Panc1 (cell line): ENCODE measurements around the gene CRB2. TPM values are rescaled to one million over a fixed set of nuclear protein-coding genes. Genes with fewer than 3 reads are reported as not detected.

Source experiments
- ATAC-seq: fragments of 200-7000 bp; cut with Tn5 transposase; 2 replicates; pipeline ENCODE4 v1.9.1; 2020; ENCODE audit warnings: mild to moderate bottlenecking, moderate library complexity
- BruUV-seq: library from RNA; stranded (reverse); fragments of 400-500 nt; replicated peaks from 2 replicates; lab custom pipeline; 2021; lab: Mats Ljungman, UMichigan
- CTCF ChIA-PET: fragments of 300-600 bp; sonication (Branson Sonifier 250); formaldehyde crosslinking; loops from one replicate; lab custom pipeline; 2022; ENCODE audit warnings: antibody characterized with exemption; lab: Charles Lee
- POLR2A ChIA-PET: fragments of 300-600 bp; sonication (Branson Sonifier 250); formaldehyde crosslinking; loops from one replicate; lab custom pipeline; 2022; ENCODE audit warnings: antibody characterized with exemption; lab: Charles Lee
- DNase-seq: peaks from one replicate; pipeline ENCODE4 v3.0.0-alpha.2; 2010; ENCODE audit warnings: low read depth, low spot score
- H3K27ac ChIP-seq: 2 replicates; pipeline ENCODE4 v1.5.1; 2011; ENCODE audit warnings: mild to moderate bottlenecking, low read length, inconsistent platforms
- H3K27me3 ChIP-seq: fragments of 200-500 bp; sonication (Bioruptor generic); 2 replicates; pipeline ENCODE4 v1.6.0; 2014; ENCODE audit warnings: low read length, inconsistent platforms; ENCODE audit not compliant: control insufficient read depth, insufficient read depth
- H3K36me3 ChIP-seq: fragments of 200-500 bp; sonication (Bioruptor generic); 2 replicates; pipeline ENCODE4 v1.5.1; 2014; ENCODE audit warnings: inconsistent platforms, mild to moderate bottlenecking, low read length, moderate library complexity; ENCODE audit not compliant: control insufficient read depth, insufficient read depth
- H3K4me1 ChIP-seq: 2 replicates; pipeline ENCODE4 v1.5.1; 2011; ENCODE audit warnings: inconsistent platforms, mild to moderate bottlenecking, low read length, moderate library complexity; ENCODE audit not compliant: control insufficient read depth, insufficient read depth
- H3K4me3 ChIP-seq, 2 experiments: 2 replicates each; pipeline ENCODE4 v1.5.1; 2011 to 2012; ENCODE audit warnings: low read depth in 2 of 2, low read length in 2 of 2, mild to moderate bottlenecking in 2 of 2, inconsistent platforms in 1 of 2, moderate library complexity in 1 of 2
- H3K9me3 ChIP-seq: fragments of 200-500 bp; sonication (Bioruptor generic); 2 replicates; pipeline ENCODE4 v1.5.1; 2014; ENCODE audit warnings: low read depth, mild to moderate bottlenecking, inconsistent platforms, low read length, moderate library complexity; ENCODE audit not compliant: control insufficient read depth, insufficient read depth
- CTCF ChIP-seq: fragments of 450-650 bp; IDR thresholded peaks from 2 replicates; pipeline ENCODE4 v1.5.1; 2017; ENCODE audit warnings: mild to moderate bottlenecking
- POLR2AphosphoS5 ChIP-seq: IDR thresholded peaks from 2 replicates; pipeline ENCODE4 v1.6.1; 2012; ENCODE audit warnings: mild to moderate bottlenecking, low read depth, low read length, moderate library complexity
- REST ChIP-seq, 2 experiments: IDR thresholded peaks; 2 replicates each; pipeline ENCODE4 v1.6.1; 2011 to 2012; ENCODE audit warnings: low read depth in 2 of 2, control low read depth in 1 of 2, low read length in 1 of 2, mild to moderate bottlenecking in 1 of 2, moderate library complexity in 1 of 2; ENCODE audit not compliant: insufficient read depth in 1 of 2
- SIN3A ChIP-seq: IDR thresholded peaks from 2 replicates; pipeline ENCODE4 v1.6.1; 2012; ENCODE audit warnings: low read depth, mild to moderate bottlenecking, low read length, moderate library complexity, borderline replicate concordance; ENCODE audit not compliant: insufficient read depth
- TCF7L2 ChIP-seq: IDR thresholded peaks from 2 replicates; pipeline ENCODE4 v1.6.1; 2011; ENCODE audit warnings: mild to moderate bottlenecking, low read depth, low read length, inconsistent platforms
- in situ Hi-C: cut with HindIII; loops from 2 replicates; pipeline ENCODE4 v1.10.0; 2016; ENCODE audit warnings: low sequenced_read_pairs, low pct_unique_long_range_greater_than_20kb
- intact Hi-C: fragments of 100-400 bp; cut with micrococcal nuclease; formaldehyde crosslinking; loops from one replicate; pipeline ENCODE4 v1.10.0; 2022; ENCODE audit not compliant: unreplicated experiment
- total RNA-seq: library from RNA; stranded (reverse); gene quantifications from one replicate; pipeline ENCODE4 v1.2.1, GENCODE V29; 2021; ENCODE audit not compliant: unreplicated experiment

CRB2 gene
- total RNA-seq, 1 experiment from 2014 or later: 0.05 TPM

DNA sequence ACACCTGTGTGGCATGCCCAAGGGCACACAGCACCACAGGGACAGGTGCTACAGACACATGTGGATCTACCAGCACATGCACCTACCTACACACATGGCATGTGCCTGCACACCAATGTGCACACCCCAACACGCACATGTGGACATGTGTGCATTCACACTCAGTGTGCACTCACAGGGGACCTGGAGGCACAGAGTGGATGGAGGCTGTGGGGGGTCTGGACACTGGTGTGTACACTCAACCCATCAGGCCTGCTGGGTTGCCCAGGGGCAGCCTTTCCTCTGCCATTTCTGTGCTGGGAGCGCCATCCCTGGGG, 1.7 kb downstream of the CRB2 start:
- DNase-seq (no peak), ATAC-seq (no peak)
- Histone ChIP-seq H3K4me1 (0 out of 2 replicates have a peak, but pooled peaks cover 4% of the 10 kb centered on the region), H3K27me3 (no peaks in the 10 kb centered on the region), H3K4me3 (no peak overlapping the region), H3K9me3 (no peaks in the 10 kb centered on the region), H3K27ac (no peak overlapping the region), H3K36me3 (no peaks in the 10 kb centered on the region)
- intact Hi-C loops: no loop called here
- TF ChIP-seq POLR2AphosphoS5: no peak
- no peak for TF ChIP-seq TCF7L2
- no peak for TF ChIP-seq REST (IDR thresholded peaks at IDR 0.05; ENCODE audit: insufficient read depth in 1 of 2, low read depth in 2 of 2, low read length in 1 of 2)
- no peak for TF ChIP-seq SIN3A
- TF ChIP-seq CTCF: no peak
- no TSS peak for BruUV-seq
- in situ Hi-C loops: no loop called here
- CTCF ChIA-PET: no interaction called here
- POLR2A ChIA-PET: no interaction called here

GRCh38 chr9:123358181-123358905, 2.3 kb downstream of the CRB2 start:
- Histone ChIP-seq H3K27ac (no peak overlapping the region), H3K27me3 (no peaks in the 10 kb centered on the region), H3K4me1 (0 out of 2 replicates have a peak, but pooled peaks cover 4% of the 10 kb centered on the region), H3K4me3 (no peak overlapping the region), H3K36me3 (no peaks in the 10 kb centered on the region), H3K9me3 (no peaks in the 10 kb centered on the region)
- POLR2A ChIA-PET: no interaction called here
- CTCF ChIA-PET: no interaction called here
- DNase-seq (no peak), ATAC-seq (no peak)
- BruUV-seq: no TSS peak
- no peak for TF ChIP-seq REST (IDR thresholded peaks at IDR 0.05; ENCODE audit: insufficient read depth in 1 of 2, low read depth in 2 of 2, low read length in 1 of 2)
- TF ChIP-seq SIN3A: no peak
- no peak for TF ChIP-seq TCF7L2
- TF ChIP-seq POLR2AphosphoS5: no peak
- TF ChIP-seq CTCF: no peak
- intact Hi-C loops (no loop called here), in situ Hi-C loops (no loop called here)
